ENCODE measurements around the gene TPSB2. TPM values are rescaled to one million over a fixed set of nuclear protein-coding genes. Genes with fewer than 3 reads are reported as not detected.

TPSB2 gene
- total and polyA plus RNA-seq, 10 donors: 0.29 to 8.2 (median 1.1) TPM; not detected in 4

DNA sequence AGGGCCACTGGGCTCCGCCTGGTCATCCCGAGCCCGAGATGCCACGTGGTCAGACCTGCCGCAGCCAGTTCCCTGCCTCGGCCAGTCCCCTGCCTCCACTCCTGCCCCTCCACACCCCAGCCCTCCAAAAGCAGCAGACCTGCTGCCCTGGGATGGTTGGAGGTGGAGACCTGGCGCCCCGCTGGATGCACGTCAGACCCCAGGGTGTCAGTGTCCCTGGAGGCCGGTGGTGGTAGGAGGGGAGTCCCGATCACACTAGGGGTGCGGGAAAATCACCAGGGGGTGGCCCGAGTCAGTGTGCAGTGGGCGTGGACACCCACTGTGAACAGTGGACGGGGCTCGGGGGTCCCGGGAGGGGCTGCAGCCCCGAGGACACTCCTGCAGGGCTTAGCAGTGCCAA lies 31.8 kb downstream of the TPSB2 start:
- no peak for DNase-seq
- Histone ChIP-seq H3K4me3 (no peak overlapping the region), H3K9me3 (no peaks in the 10 kb centered on the region), H3K36me3 (no peaks in the 10 kb centered on the region), H3K27ac (no peak overlapping the region), H3K27me3 (replicated peaks in 1 of 7) (peaks cover 0 to 43% (median 7%) of the 10 kb centered on the region in 7 donors), H3K4me1 (peaks cover 0 to 5% (median 0%) of the 10 kb centered on the region in 6 donors)
- intact Hi-C loops (cut with DNase I; ENCODE audit: low total_unique reads): no loop called here
- TF ChIP-seq POLR2A (IDR thresholded peaks at IDR 0.05) (no peak), POLR2AphosphoS5 (IDR thresholded peaks at IDR 0.05) (no peak)
- TF ChIP-seq, protein P1, sequence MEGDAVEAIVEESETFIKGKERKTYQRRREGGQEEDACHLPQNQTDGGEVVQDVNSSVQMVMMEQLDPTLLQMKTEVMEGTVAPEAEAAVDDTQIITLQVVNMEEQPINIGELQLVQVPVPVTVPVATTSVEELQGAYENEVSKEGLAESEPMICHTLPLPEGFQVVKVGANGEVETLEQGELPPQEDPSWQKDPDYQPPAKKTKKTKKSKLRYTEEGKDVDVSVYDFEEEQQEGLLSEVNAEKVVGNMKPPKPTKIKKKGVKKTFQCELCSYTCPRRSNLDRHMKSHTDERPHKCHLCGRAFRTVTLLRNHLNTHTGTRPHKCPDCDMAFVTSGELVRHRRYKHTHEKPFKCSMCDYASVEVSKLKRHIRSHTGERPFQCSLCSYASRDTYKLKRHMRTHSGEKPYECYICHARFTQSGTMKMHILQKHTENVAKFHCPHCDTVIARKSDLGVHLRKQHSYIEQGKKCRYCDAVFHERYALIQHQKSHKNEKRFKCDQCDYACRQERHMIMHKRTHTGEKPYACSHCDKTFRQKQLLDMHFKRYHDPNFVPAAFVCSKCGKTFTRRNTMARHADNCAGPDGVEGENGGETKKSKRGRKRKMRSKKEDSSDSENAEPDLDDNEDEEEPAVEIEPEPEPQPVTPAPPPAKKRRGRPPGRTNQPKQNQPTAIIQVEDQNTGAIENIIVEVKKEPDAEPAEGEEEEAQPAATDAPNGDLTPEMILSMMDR (IDR thresholded peaks at IDR 0.05 in 8 of 11, conservative IDR thresholded peaks at IDR 0.05 in 3 of 11): no peak
- 88 to 92% (median 91%) methylated on average over 12 to 18 of the region's 18 CpGs for WGBS, 5 donors

- Histone ChIP-seq H3K9me3 (no peaks in the 10 kb centered on the region), H3K4me3 (no peak overlapping the region), H3K27ac (no peak overlapping the region), H3K36me3 (no peaks in the 10 kb centered on the region), H3K4me1 (peaks cover 0 to 5% (median 0%) of the 10 kb centered on the region in 6 donors), H3K27me3 (replicated peaks in 1 of 7) (peaks cover 0 to 52% (median 7%) of the 10 kb centered on the region in 7 donors)
- intact Hi-C loops (cut with DNase I; ENCODE audit: low total_unique reads): no loop called here
- TF ChIP-seq POLR2A (IDR thresholded peaks at IDR 0.05) (no peak), POLR2AphosphoS5 (IDR thresholded peaks at IDR 0.05) (no peak)
- TF ChIP-seq, protein P1 (IDR thresholded peaks at IDR 0.05 in 8 of 11, conservative IDR thresholded peaks at IDR 0.05 in 3 of 11): no peak
- DNase-seq: no peak
- 67 to 89% (median 75%) methylated on average over 12 to 19 of the region's 19 CpGs for WGBS, 5 donors
These were observed 32.6 kb downstream of the TPSB2 start for GRCh38 chr16:1197237-1197866.

DNA sequence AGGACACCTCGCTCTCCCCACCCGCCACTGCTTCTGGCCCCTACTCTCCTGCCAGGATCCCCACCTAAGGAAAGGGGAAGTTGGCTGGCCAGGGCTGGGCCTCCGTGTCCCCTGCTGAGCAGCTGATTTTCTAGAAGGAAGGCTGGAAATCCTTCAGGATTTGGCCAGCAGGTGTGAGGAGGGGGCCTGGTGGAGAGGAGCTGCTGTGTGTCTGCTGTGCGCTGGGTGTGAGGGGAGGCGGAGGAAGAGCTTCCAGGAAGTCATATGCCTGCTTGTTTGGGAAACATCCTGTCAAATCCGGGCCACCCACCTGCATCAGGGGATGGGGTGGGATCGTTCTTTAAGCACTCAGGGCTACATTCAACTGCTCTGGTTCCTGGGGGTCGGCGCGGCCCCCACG lies 33.5 kb downstream of the TPSB2 start:
- Histone ChIP-seq H3K27me3 (replicated peaks in 1 of 7) (peaks cover 0 to 59% (median 7%) of the 10 kb centered on the region in 7 donors), H3K9me3 (no peaks in the 10 kb centered on the region), H3K36me3 (no peaks in the 10 kb centered on the region), H3K4me1 (peaks cover 0 to 5% (median 0%) of the 10 kb centered on the region in 6 donors), H3K4me3 (no peak overlapping the region), H3K27ac (no peak overlapping the region)
- TF ChIP-seq POLR2A (IDR thresholded peaks at IDR 0.05): no peak
- no peak for TF ChIP-seq POLR2AphosphoS5 (IDR thresholded peaks at IDR 0.05)
- TF ChIP-seq, protein P1 (IDR thresholded peaks at IDR 0.05 in 8 of 11, conservative IDR thresholded peaks at IDR 0.05 in 3 of 11): no peak
- no peak for DNase-seq
- intact Hi-C loops (cut with DNase I; ENCODE audit: low total_unique reads): no loop called here
- 45 to 59% (median 47%) methylated on average over 7 to 11 of the region's 11 CpGs for WGBS, 5 donors

DNA sequence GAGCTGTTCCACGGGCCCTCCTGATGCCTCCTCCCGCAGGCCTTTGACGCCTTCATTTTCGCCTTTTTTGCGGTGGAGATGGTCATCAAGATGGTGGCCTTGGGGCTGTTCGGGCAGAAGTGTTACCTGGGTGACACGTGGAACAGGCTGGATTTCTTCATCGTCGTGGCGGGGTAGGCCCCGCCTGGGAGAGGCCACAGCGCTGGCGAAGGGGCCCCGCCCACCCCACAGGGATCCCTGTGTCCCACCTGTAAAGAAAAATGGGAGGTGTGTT lies 34.7 kb downstream of the TPSB2 start:
- intact Hi-C loops (cut with DNase I; ENCODE audit: low total_unique reads): no loop called here
- Histone ChIP-seq H3K4me1 (peaks cover 0 to 5% (median 0%) of the 10 kb centered on the region in 6 donors), H3K27me3 (replicated peaks in 1 of 7) (peaks cover 0 to 64% (median 7%) of the 10 kb centered on the region in 7 donors)

More for the DNA sequence above, 34.7 kb downstream of the TPSB2 start:
- DNase-seq: no peak
- 73 to 85% (median 77%) methylated on average over 9 to 14 of the region's 14 CpGs for WGBS, 5 donors
- Histone ChIP-seq H3K4me3 (no peak overlapping the region), H3K9me3 (no peaks in the 10 kb centered on the region), H3K27ac (no peak overlapping the region), H3K36me3 (no peaks in the 10 kb centered on the region)
- TF ChIP-seq POLR2A (IDR thresholded peaks at IDR 0.05) (no peak), POLR2AphosphoS5 (IDR thresholded peaks at IDR 0.05) (no peak)
- TF ChIP-seq, protein P1 (IDR thresholded peaks at IDR 0.05 in 8 of 11, conservative IDR thresholded peaks at IDR 0.05 in 3 of 11): no peak
